H9 (cell line): ENCODE results near the gene ZNF608. TPM values are rescaled to one million over a fixed set of nuclear protein-coding genes. Genes with fewer than 3 reads are reported as not detected.

Experiments
- DNase-seq: peaks from one replicate; pipeline ENCODE4 v3.0.0-alpha.2; 2017
- H2AFZ ChIP-seq: one replicate; pipeline ENCODE4 v1.6.1; 2013; ENCODE audit warnings: mild to moderate bottlenecking, low read length, control low read depth, moderate library complexity
- H2AK5ac ChIP-seq: 2 replicates; pipeline ENCODE4 v1.6.1; 2013; ENCODE audit warnings: low read length, control low read depth, mixed read lengths; ENCODE audit not compliant: insufficient read length
- H2BK120ac ChIP-seq: one replicate; pipeline ENCODE4 v1.6.1; 2013; ENCODE audit warnings: low read depth, mild to moderate bottlenecking, low read length, control low read depth, inconsistent platforms; ENCODE audit not compliant: poor library complexity, severe bottlenecking
- H2BK12ac ChIP-seq: 2 replicates; pipeline ENCODE4 v1.6.1; 2013; ENCODE audit warnings: low read length, control low read depth, mixed read lengths, low read depth; ENCODE audit not compliant: insufficient read length
- H2BK15ac ChIP-seq: 2 replicates; pipeline ENCODE4 v1.6.1; 2013; ENCODE audit warnings: low read depth, low read length, control low read depth
- H2BK20ac ChIP-seq: one replicate; pipeline ENCODE4 v1.6.1; 2013; ENCODE audit warnings: low read depth, mild to moderate bottlenecking, low read length, control low read depth, inconsistent platforms; ENCODE audit not compliant: poor library complexity, severe bottlenecking
- H2BK5ac ChIP-seq: 2 replicates; pipeline ENCODE4 v1.6.1; 2013; ENCODE audit warnings: low read length, control low read depth, mixed read lengths; ENCODE audit not compliant: insufficient read length
- H3K14ac ChIP-seq: 2 replicates; pipeline ENCODE4 v1.6.1; 2013; ENCODE audit warnings: low read length, control low read depth; ENCODE audit not compliant: insufficient read depth
- H3K18ac ChIP-seq: 2 replicates; pipeline ENCODE4 v1.6.1; 2013; ENCODE audit warnings: low read depth, mild to moderate bottlenecking, mixed read lengths, low read length, control low read depth; ENCODE audit not compliant: insufficient read length
- H3K23ac ChIP-seq: 2 replicates; pipeline ENCODE4 v1.6.1; 2013; ENCODE audit warnings: low read length, control low read depth, mixed read lengths, low read depth; ENCODE audit not compliant: insufficient read length
- H3K23me2 ChIP-seq: 2 replicates; pipeline ENCODE4 v1.6.1; 2013; ENCODE audit warnings: low read depth, mild to moderate bottlenecking, mixed read lengths, low read length, control low read depth; ENCODE audit not compliant: insufficient read length, poor library complexity, severe bottlenecking
- H3K27ac ChIP-seq: 2 replicates; pipeline ENCODE4 v1.5.1; 2013; ENCODE audit warnings: low read length, control low read depth, mixed read lengths, low read depth; ENCODE audit not compliant: insufficient read length
- H3K27me3 ChIP-seq: 2 replicates; pipeline ENCODE4 v1.6.1; 2013; ENCODE audit warnings: low read length, control low read depth, inconsistent platforms; ENCODE audit not compliant: insufficient read depth
- H3K4ac ChIP-seq: 2 replicates; pipeline ENCODE4 v1.6.1; 2013; ENCODE audit warnings: low read depth, mild to moderate bottlenecking, control low read depth, inconsistent platforms, low read length, moderate library complexity
- H3K4me1 ChIP-seq: 2 replicates; pipeline ENCODE4 v1.6.1; 2013; ENCODE audit warnings: low read length, control low read depth, inconsistent platforms; ENCODE audit not compliant: insufficient read depth
- H3K4me2 ChIP-seq: 2 replicates; pipeline ENCODE4 v1.6.1; 2013; ENCODE audit warnings: low read length, control low read depth, mixed read lengths; ENCODE audit not compliant: insufficient read length, insufficient read depth
- H3K56ac ChIP-seq: 2 replicates; pipeline ENCODE4 v1.6.1; 2013; ENCODE audit warnings: low read depth, mild to moderate bottlenecking, mixed read lengths, low read length, control low read depth; ENCODE audit not compliant: insufficient read length
- H3K79me1 ChIP-seq: 2 replicates; pipeline ENCODE4 v1.6.1; 2013; ENCODE audit warnings: low read depth, mild to moderate bottlenecking, moderate library complexity, low read length, control low read depth, inconsistent platforms; ENCODE audit not compliant: insufficient read depth, poor library complexity, severe bottlenecking
- H3K79me2 ChIP-seq: 2 replicates; pipeline ENCODE4 v1.6.1; 2013; ENCODE audit warnings: low read length, control low read depth, inconsistent platforms; ENCODE audit not compliant: insufficient read depth
- H3K9ac ChIP-seq: 2 replicates; pipeline ENCODE4 v1.6.1; 2013; ENCODE audit warnings: low read length, control low read depth, mixed read lengths; ENCODE audit not compliant: insufficient read length; ENCODE audit errors: extremely low read depth
- H3K9me3 ChIP-seq: one replicate; pipeline ENCODE4 v1.6.1; 2013; ENCODE audit warnings: low read depth, low read length, inconsistent platforms; ENCODE audit not compliant: control insufficient read depth
- H3T11ph ChIP-seq: one replicate; pipeline ENCODE4 v1.6.1; 2013; ENCODE audit warnings: mild to moderate bottlenecking, low read length, control low read depth, inconsistent platforms
- H4K20me1 ChIP-seq: one replicate; pipeline ENCODE4 v1.6.1; 2013; ENCODE audit not compliant: control insufficient read depth, insufficient read length, insufficient read depth
- H4K5ac ChIP-seq: 2 replicates; pipeline ENCODE4 v1.6.1; 2013; ENCODE audit warnings: low read depth, mild to moderate bottlenecking, mixed read lengths, low read length, control low read depth; ENCODE audit not compliant: insufficient read length
- H4K8ac ChIP-seq: replicated peaks from 2 replicates; pipeline ENCODE4 v1.6.1; 2013; ENCODE audit warnings: low read length, control low read depth, mixed read lengths, low read depth; ENCODE audit not compliant: insufficient read length
- H4K91ac ChIP-seq: 2 replicates; pipeline ENCODE4 v1.6.1; 2013; ENCODE audit warnings: low read depth, mild to moderate bottlenecking, moderate library complexity, mixed read lengths, low read length, control low read depth; ENCODE audit not compliant: insufficient read length
- H3K27ac Mint-ChIP-seq, 3 experiments: 2 replicates in 2 of 3; 3 replicates in 1 of 3; pipeline ENCODE4 v1.8.0; 2020 to 2021; ENCODE audit warnings: mixed read lengths in 3 of 3, mild to moderate bottlenecking in 1 of 3, moderate library complexity in 1 of 3
- H3K27me3 Mint-ChIP-seq: 2 replicates; pipeline ENCODE4 v1.8.0; 2021; ENCODE audit warnings: low read depth, mild to moderate bottlenecking, moderate library complexity, mixed read lengths
- H3K36me3 Mint-ChIP-seq, 3 experiments: 2 replicates in 2 of 3; 3 replicates in 1 of 3; pipeline ENCODE4 v1.8.0; 2020 to 2021; ENCODE audit warnings: low read depth in 3 of 3, mixed read lengths in 3 of 3; ENCODE audit not compliant: insufficient read depth in 1 of 3
- H3K4me1 Mint-ChIP-seq, 2 experiments: 2 replicates each; pipeline ENCODE4 v1.8.0; 2020; ENCODE audit warnings: mixed read lengths in 2 of 2
- H3K4me3 Mint-ChIP-seq, 2 experiments: 2 replicates in 1 of 2; 3 replicates in 1 of 2; pipeline ENCODE4 v1.8.0; 2020 to 2021; ENCODE audit warnings: mild to moderate bottlenecking in 2 of 2, mixed read lengths in 2 of 2, moderate library complexity in 1 of 2
- H3K9me3 Mint-ChIP-seq, 2 experiments: 2 replicates in 1 of 2; 3 replicates in 1 of 2; pipeline ENCODE4 v1.8.0; 2020; ENCODE audit warnings: mild to moderate bottlenecking in 2 of 2, mixed read lengths in 2 of 2, moderate library complexity in 1 of 2
- WGBS: extraction: QIAGEN DNeasy Blood & Tissue Kit; methylation state at CpG from one replicate; pipeline ENCODE4 v1.1.7; 2013; ENCODE audit warnings: missing lambda C conversion rate, low lambda C conversion rate, mixed read lengths; ENCODE audit not compliant: insufficient read length; ENCODE audit errors: extremely low coverage; 5-methylcytosine and 5-hydroxymethylcytosine counted together
- total RNA-seq: library from RNA; stranded (reverse); gene quantifications from 2 replicates; pipeline ENCODE4 v1.2.1, GENCODE V29; 2021
- TF ChIP-seq, protein P1 (sequence below): fragments of 200-600 bp; sonication (generic); conservative IDR thresholded peaks from 3 replicates; pipeline ENCODE4 v1.8.0; 2021; ENCODE audit warnings: antibody characterized with exemption, mild to moderate bottlenecking

The ZNF608 gene
- total RNA-seq, 1 experiment from 2014 or later = 67.0 TPM

DNA sequence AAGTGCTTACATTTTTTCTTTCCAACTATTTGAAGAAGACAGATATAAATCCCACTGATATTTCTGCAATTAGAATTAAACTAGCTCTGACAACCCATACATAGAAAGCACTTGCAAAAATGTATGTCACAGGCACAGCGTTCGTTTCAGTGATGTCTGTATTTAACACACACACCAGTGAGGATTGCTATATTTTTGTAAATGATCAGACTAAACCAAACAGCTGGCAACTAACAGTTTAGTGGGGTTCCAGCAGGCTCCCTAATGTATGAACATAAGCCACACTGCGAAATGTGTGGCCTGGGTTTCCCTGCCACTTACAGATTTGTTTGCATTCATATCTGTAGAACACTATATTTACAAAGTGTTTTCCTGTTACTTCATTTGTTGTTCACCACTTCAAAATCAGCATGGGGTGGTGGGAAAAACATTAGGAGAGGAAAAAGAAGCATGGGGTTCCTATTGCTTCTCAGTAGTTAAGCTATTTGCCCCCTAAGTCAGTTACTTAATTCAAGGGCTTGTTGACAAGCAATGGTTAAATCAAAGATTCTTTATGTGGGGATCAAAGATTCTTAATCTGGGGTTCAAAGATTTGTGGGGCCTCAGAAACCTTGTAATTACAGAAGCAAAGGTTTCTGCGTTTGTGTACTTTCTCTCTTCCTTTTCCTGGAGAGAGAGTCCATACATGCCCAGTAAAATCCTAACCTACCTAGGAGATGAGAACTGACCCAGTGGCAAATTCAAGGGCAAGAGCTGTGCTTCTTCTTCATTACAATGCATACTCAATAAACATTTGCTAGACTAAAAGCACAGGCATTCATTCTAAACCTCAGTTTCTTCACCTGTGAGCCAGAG lies 27.1 kb downstream of the ZNF608 start:
- peaks cover 12% of the 10 kb centered on the region for H3K4me1 ChIP-seq
- H2BK15ac ChIP-seq = no peak overlapping the region
- no peak overlapping the region for H3K4ac ChIP-seq
- H3K79me2 ChIP-seq = peaks cover 30% of the 10 kb centered on the region; the same call in 1 of the 2 replicates
- H2BK20ac ChIP-seq = no peak overlapping the region
- WGBS = no CpG with 5 or more reads among the region's 4 CpGs
- H3K79me1 ChIP-seq = peaks cover 4% of the 10 kb centered on the region
- Mint-ChIP-seq H3K27me3 (no peaks in the 10 kb centered on the region), H3K36me3 (peaks cover 0 to 11% (median 0%) of the 10 kb centered on the region in 3 experiments; a peak in 4 of 7 replicates), H3K4me1 (peaks cover 43 to 45% of the 10 kb centered on the region in 2 experiments), H3K27ac (peak overlapping the region in 1 of 3 experiments; percentile 76; a peak in 3 of 7 replicates), H3K9me3 (no peaks in the 10 kb centered on the region), H3K4me3 (no peak overlapping the region; a peak in 1 of 5 replicates)
- no peak overlapping the region for H2AK5ac ChIP-seq
- H3K27ac ChIP-seq = no peak overlapping the region
- no peak overlapping the region for H2BK120ac ChIP-seq
- no peak overlapping the region for H4K5ac ChIP-seq
- H3K27me3 ChIP-seq = no peaks in the 10 kb centered on the region; the same call in 1 of the 2 replicates
- H3K56ac ChIP-seq = no peak overlapping the region
- H2AFZ ChIP-seq = no peak overlapping the region
- no peak overlapping the region for H3K9ac ChIP-seq
- H4K8ac ChIP-seq = no peak overlapping the region
- no peak overlapping the region for H3K18ac ChIP-seq
- H3T11ph ChIP-seq = no peak overlapping the region
- no peak for DNase-seq
- TF ChIP-seq, protein P1, sequence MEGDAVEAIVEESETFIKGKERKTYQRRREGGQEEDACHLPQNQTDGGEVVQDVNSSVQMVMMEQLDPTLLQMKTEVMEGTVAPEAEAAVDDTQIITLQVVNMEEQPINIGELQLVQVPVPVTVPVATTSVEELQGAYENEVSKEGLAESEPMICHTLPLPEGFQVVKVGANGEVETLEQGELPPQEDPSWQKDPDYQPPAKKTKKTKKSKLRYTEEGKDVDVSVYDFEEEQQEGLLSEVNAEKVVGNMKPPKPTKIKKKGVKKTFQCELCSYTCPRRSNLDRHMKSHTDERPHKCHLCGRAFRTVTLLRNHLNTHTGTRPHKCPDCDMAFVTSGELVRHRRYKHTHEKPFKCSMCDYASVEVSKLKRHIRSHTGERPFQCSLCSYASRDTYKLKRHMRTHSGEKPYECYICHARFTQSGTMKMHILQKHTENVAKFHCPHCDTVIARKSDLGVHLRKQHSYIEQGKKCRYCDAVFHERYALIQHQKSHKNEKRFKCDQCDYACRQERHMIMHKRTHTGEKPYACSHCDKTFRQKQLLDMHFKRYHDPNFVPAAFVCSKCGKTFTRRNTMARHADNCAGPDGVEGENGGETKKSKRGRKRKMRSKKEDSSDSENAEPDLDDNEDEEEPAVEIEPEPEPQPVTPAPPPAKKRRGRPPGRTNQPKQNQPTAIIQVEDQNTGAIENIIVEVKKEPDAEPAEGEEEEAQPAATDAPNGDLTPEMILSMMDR = no peak
- no peak overlapping the region for H2BK12ac ChIP-seq
- no peak overlapping the region for H2BK5ac ChIP-seq
- no peaks in the 10 kb centered on the region for H3K23me2 ChIP-seq
- no peaks in the 10 kb centered on the region for H4K20me1 ChIP-seq
- no peak overlapping the region for H4K91ac ChIP-seq
- no peak overlapping the region for H3K23ac ChIP-seq
- no peaks in the 10 kb centered on the region for H3K9me3 ChIP-seq
- no peak overlapping the region for H3K14ac ChIP-seq
- no peak overlapping the region for H3K4me2 ChIP-seq
